CD14-positive monocyte (primary cell): ENCODE results near the gene SPON2. TPM values are rescaled to one million over a fixed set of nuclear protein-coding genes. Genes with fewer than 3 reads are reported as not detected.

Source experiments
- DNase-seq, 3 donors: peaks; one replicate each; pipeline ENCODE4 v3.0.0-alpha.2; 2011 to 2022
- H2AFZ ChIP-seq: 2 replicates; pipeline ENCODE4 v1.6.0; 2012; ENCODE audit warnings: mild to moderate bottlenecking, low read depth, low read length, inconsistent platforms; ENCODE audit not compliant: insufficient read depth, poor library complexity, severe bottlenecking
- H3K27ac ChIP-seq, 2 donors: 1 replicate in 1 of 2; 2 replicates in 1 of 2; pipeline ENCODE4 v1.5.1; 2012 to 2013; ENCODE audit warnings: low read length in 2 of 2, control low read depth in 1 of 2, inconsistent platforms in 1 of 2, low read depth in 1 of 2, mild to moderate bottlenecking in 1 of 2
- H3K27me3 ChIP-seq, 2 donors: one replicate each; pipeline versions ENCODE4 v1.6.0 to v1.6.1; 2011 to 2013; ENCODE audit warnings: low read length in 2 of 2; ENCODE audit not compliant: control insufficient read depth in 2 of 2, insufficient read depth in 2 of 2
- H3K36me3 ChIP-seq, 2 donors: replicated peaks in 1 of 2; 1 replicate in 1 of 2; 2 replicates in 1 of 2; pipeline versions ENCODE4 v1.5.1 to v1.6.1; 2012 to 2013; ENCODE audit warnings: low read length in 2 of 2, control low read depth in 1 of 2, inconsistent platforms in 1 of 2, mild to moderate bottlenecking in 1 of 2; ENCODE audit not compliant: insufficient read depth in 2 of 2, control insufficient read depth in 1 of 2
- H3K4me1 ChIP-seq, 2 donors: 1 replicate in 1 of 2; 2 replicates in 1 of 2; pipeline versions ENCODE4 v1.5.1 to v1.6.1; 2012 to 2013; ENCODE audit warnings: low read length in 2 of 2, control low read depth in 1 of 2, inconsistent platforms in 1 of 2, mild to moderate bottlenecking in 1 of 2, moderate library complexity in 1 of 2; ENCODE audit not compliant: insufficient read depth in 2 of 2, control insufficient read depth in 1 of 2
- H3K4me2 ChIP-seq: replicated peaks from 2 replicates; pipeline ENCODE3; 2012; ENCODE audit warnings: low read length, moderate library complexity, mild to moderate bottlenecking; ENCODE audit not compliant: poor library complexity, severe bottlenecking; ENCODE audit errors: extremely low read depth
- H3K4me3 ChIP-seq, 3 experiments: fragments of 200-600 bp in 1 of 3; sonication (generic) in 1 of 3; replicated peaks in 1 of 3; 1 replicate in 2 of 3; 2 replicates in 1 of 3; pipeline ENCODE4 v1.5.1; 2011 to 2013; ENCODE audit warnings: low read length in 3 of 3, mild to moderate bottlenecking in 3 of 3, control low read depth in 2 of 3, low read depth in 2 of 3, inconsistent platforms in 1 of 3, moderate library complexity in 1 of 3
- H3K79me2 ChIP-seq: 2 replicates; pipeline ENCODE4 v1.6.0; 2012; ENCODE audit warnings: mild to moderate bottlenecking, control low read depth, inconsistent platforms, low read length, moderate library complexity; ENCODE audit not compliant: insufficient read depth
- H3K9ac ChIP-seq: 2 replicates; pipeline ENCODE4 v1.6.0; 2017; ENCODE audit warnings: low read length, mild to moderate bottlenecking; ENCODE audit not compliant: insufficient read depth, poor library complexity, severe bottlenecking
- H3K9me3 ChIP-seq, 2 donors: replicated peaks in 1 of 2; 1 replicate in 1 of 2; 2 replicates in 1 of 2; pipeline versions ENCODE4 v1.5.1 to v1.6.1; 2012 to 2013; ENCODE audit warnings: low read length in 2 of 2, control low read depth in 1 of 2; ENCODE audit not compliant: control insufficient read depth in 1 of 2, insufficient read depth in 1 of 2
- H4K20me1 ChIP-seq: 2 replicates; pipeline ENCODE4 v1.6.0; 2012; ENCODE audit warnings: mild to moderate bottlenecking, low read length, control low read depth, moderate library complexity; ENCODE audit not compliant: insufficient read depth
- H3K27ac Mint-ChIP-seq, 7 donors: one replicate each; pipeline ENCODE4 v1.8.0; 2020; ENCODE audit warnings: mild to moderate bottlenecking in 7 of 7, mixed read lengths in 7 of 7, moderate library complexity in 6 of 7, inconsistent platforms in 2 of 7
- H3K27me3 Mint-ChIP-seq, 3 donors: one replicate each; pipeline ENCODE4 v1.8.0; 2021 to 2022; ENCODE audit warnings: low read depth in 3 of 3, mild to moderate bottlenecking in 3 of 3, mixed read lengths in 3 of 3, moderate library complexity in 3 of 3, inconsistent platforms in 1 of 3
- H3K36me3 Mint-ChIP-seq, 2 donors: one replicate each; pipeline ENCODE4 v1.8.0; 2020; ENCODE audit warnings: mixed read lengths in 2 of 2, inconsistent platforms in 1 of 2, mild to moderate bottlenecking in 1 of 2
- H3K4me1 Mint-ChIP-seq: one replicate; pipeline ENCODE4 v1.8.0; 2020; ENCODE audit warnings: mild to moderate bottlenecking, mixed read lengths
- H3K4me3 Mint-ChIP-seq, 2 donors: one replicate each; pipeline ENCODE4 v1.8.0; 2020; ENCODE audit warnings: mild to moderate bottlenecking in 2 of 2, mixed read lengths in 2 of 2, moderate library complexity in 1 of 2
- H3K9me3 Mint-ChIP-seq, 7 donors: one replicate each; pipeline ENCODE4 v1.8.0; 2020 to 2022; ENCODE audit warnings: mixed read lengths in 7 of 7, mild to moderate bottlenecking in 6 of 7, moderate library complexity in 6 of 7, inconsistent platforms in 2 of 7
- WGBS: methylation state at CpG from one replicate; pipeline ENCODE4 v1.1.5; 2013; ENCODE audit warnings: missing lambda C conversion rate; ENCODE audit not compliant: insufficient coverage; 5-methylcytosine and 5-hydroxymethylcytosine counted together
- intact Hi-C, 2 donors: fragments of 100-400 bp; cut with micrococcal nuclease; formaldehyde crosslinking; loops; one replicate each; pipeline versions ENCODE4 v1.15.0 to v1.15.1; 2023
- polyA plus RNA-seq, 3 donors: library from polyadenylated mRNA; depleted of rRNA in 1 of 3; unstranded in 2 of 3; stranded (reverse) in 1 of 3; fragments of 300-500 nt in 2 of 3; fragments of >200 nt in 1 of 3; fragmentation: Illumina TruSeq in 2 of 3; gene quantifications; 1 replicate in 2 of 3; 2 replicates in 1 of 3; pipeline ENCODE4 v1.2.3, GENCODE V29; 2012 to 2021
- TF ChIP-seq, protein P1 (sequence below): fragments of 200-600 bp; IDR thresholded peaks from one replicate; pipeline ENCODE4 v1.8.0; 2022; ENCODE audit warnings: antibody characterized with exemption, mild to moderate bottlenecking

The SPON2 gene
- polyA plus RNA-seq, 3 donors, result 0.74 to 1.4 (median 0.90) TPM

DNA sequence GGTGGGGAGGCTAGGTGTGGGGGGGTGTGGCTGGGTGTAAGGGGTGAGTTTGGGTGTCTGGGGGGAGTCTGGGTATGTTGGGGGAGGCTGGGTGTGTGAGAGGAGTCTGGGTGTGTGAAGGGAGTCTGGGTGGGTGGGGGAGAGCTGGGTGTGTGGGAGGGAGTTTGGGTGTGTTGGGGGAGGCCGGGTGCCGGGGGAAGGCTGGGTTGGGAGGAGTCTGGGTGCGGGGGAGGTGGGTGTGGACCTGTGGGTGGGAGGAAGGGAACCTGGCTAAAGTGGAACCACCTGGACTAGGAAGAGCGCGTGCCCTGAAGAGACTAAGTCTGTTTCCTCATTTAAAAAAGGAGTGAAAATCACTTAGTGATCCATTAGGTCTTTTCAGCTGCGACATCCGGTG, 18.3 kb downstream of the SPON2 start:
- H3K79me2 ChIP-seq, result no peaks in the 10 kb centered on the region
- H3K4me2 ChIP-seq, result no peak overlapping the region
- H3K4me1 Mint-ChIP-seq, result peaks cover 17% of the 10 kb centered on the region
- H2AFZ ChIP-seq, result no peak overlapping the region
- no peaks in the 10 kb centered on the region for H4K20me1 ChIP-seq
- peaks cover 12 to 23% (median 13%) of the 10 kb centered on the region in 3 donors for H3K27me3 Mint-ChIP-seq
- no peak overlapping the region for H3K27ac Mint-ChIP-seq
- H3K36me3 Mint-ChIP-seq, result no peaks in the 10 kb centered on the region
- intact Hi-C loops, result no loop called here
- WGBS, result 68% methylated on average over 3 of the region's 7 CpGs
- TF ChIP-seq, protein P1, sequence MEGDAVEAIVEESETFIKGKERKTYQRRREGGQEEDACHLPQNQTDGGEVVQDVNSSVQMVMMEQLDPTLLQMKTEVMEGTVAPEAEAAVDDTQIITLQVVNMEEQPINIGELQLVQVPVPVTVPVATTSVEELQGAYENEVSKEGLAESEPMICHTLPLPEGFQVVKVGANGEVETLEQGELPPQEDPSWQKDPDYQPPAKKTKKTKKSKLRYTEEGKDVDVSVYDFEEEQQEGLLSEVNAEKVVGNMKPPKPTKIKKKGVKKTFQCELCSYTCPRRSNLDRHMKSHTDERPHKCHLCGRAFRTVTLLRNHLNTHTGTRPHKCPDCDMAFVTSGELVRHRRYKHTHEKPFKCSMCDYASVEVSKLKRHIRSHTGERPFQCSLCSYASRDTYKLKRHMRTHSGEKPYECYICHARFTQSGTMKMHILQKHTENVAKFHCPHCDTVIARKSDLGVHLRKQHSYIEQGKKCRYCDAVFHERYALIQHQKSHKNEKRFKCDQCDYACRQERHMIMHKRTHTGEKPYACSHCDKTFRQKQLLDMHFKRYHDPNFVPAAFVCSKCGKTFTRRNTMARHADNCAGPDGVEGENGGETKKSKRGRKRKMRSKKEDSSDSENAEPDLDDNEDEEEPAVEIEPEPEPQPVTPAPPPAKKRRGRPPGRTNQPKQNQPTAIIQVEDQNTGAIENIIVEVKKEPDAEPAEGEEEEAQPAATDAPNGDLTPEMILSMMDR, result no peak
- no peak for DNase-seq
- peaks cover 26 to 28% of the 10 kb centered on the region in 2 donors for H3K9me3 ChIP-seq
- H3K9ac ChIP-seq, result no peak overlapping the region
- no peak overlapping the region for H3K27ac ChIP-seq
- peaks cover 13 to 40% (median 34%) of the 10 kb centered on the region in 7 donors for H3K9me3 Mint-ChIP-seq
- H3K27me3 ChIP-seq, result no peaks in the 10 kb centered on the region
- no peak overlapping the region for H3K4me3 ChIP-seq
- H3K4me1 ChIP-seq, result no peaks in the 10 kb centered on the region
- no peak overlapping the region for H3K4me3 Mint-ChIP-seq
- no peaks in the 10 kb centered on the region for H3K36me3 ChIP-seq

DNA sequence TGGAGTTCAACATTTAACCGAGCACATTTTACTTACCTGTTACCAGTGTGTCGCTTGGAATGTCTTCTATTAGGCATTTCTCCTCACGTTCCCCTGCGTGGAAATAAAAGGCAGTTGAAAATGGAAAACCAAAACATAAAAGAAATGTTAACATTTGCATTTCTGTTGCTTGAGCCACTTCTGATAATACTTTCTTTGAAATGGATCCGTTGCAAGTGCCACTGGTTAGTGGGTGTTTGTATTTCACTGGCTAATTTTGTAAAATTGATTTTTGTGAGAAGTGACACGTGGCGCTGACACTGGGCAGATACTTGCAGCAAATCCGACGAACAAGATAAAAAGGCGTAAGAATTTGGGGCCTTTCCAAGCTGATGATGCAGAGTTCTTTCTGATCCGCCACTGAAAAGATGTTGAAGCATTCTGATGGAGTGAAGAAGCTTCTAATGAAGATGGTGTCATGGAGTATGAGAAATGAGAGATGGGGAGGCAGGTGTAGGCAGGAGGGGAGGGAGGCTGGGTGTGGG, 18.8 kb downstream of the SPON2 start:
- intact Hi-C loops, result no loop called here
- no peaks in the 10 kb centered on the region for H4K20me1 ChIP-seq
- no peaks in the 10 kb centered on the region for H3K36me3 ChIP-seq
- no peak overlapping the region for H3K4me3 Mint-ChIP-seq
- no peak overlapping the region for H3K9ac ChIP-seq
- H3K4me1 ChIP-seq, result no peaks in the 10 kb centered on the region
- H3K79me2 ChIP-seq, result no peaks in the 10 kb centered on the region
- no peak overlapping the region for H3K27ac ChIP-seq
- H3K27me3 ChIP-seq, result no peaks in the 10 kb centered on the region
- no peaks in the 10 kb centered on the region for H3K36me3 Mint-ChIP-seq
- H3K9me3 Mint-ChIP-seq, result peaks cover 11 to 38% (median 32%) of the 10 kb centered on the region in 7 donors
- H3K9me3 ChIP-seq, result peaks cover 24 to 26% of the 10 kb centered on the region in 2 donors
- DNase-seq, result no peak
- no peak overlapping the region for H2AFZ ChIP-seq
- no peak overlapping the region for H3K4me2 ChIP-seq
- peaks cover 12 to 23% (median 13%) of the 10 kb centered on the region in 3 donors for H3K27me3 Mint-ChIP-seq
- H3K4me1 Mint-ChIP-seq, result peaks cover 17% of the 10 kb centered on the region
- H3K27ac Mint-ChIP-seq, result no peak overlapping the region
- no peak overlapping the region for H3K4me3 ChIP-seq
- WGBS, result 93% methylated on average over 7 of the region's 11 CpGs
- TF ChIP-seq, protein P1, result no peak
